HepG2 (cell line): Measurements from ENCODE around the gene FERMT2. TPM values are rescaled to one million over a fixed set of nuclear protein-coding genes. Genes with fewer than 3 reads are reported as not detected.

Experiments used
- ATF7 ChIP-seq, 2 experiments: fragments of 450-650 bp in 1 of 2; sonication (generic) in 1 of 2; formaldehyde crosslinking in 1 of 2; IDR thresholded peaks; 2 replicates each; pipeline versions ENCODE4 v1.4.0 to v1.6.1; 2016 to 2020; ENCODE audit warnings: antibody characterized with exemption in 1 of 2, mild to moderate bottlenecking in 1 of 2, missing genetic modification reagents in 1 of 2
- CREM ChIP-seq, 2 experiments: sonication (generic) in 1 of 2; formaldehyde crosslinking in 1 of 2; IDR thresholded peaks; 2 replicates each; pipeline versions ENCODE4 v1.4.0 to v1.6.1; 2016 to 2020; ENCODE audit warnings: antibody characterized with exemption in 1 of 2, mild to moderate bottlenecking in 1 of 2, missing genetic modification reagents in 1 of 2
- NFKB2 ChIP-seq: sonication (generic); formaldehyde crosslinking; IDR thresholded peaks from 2 replicates; pipeline ENCODE4 v1.4.0; 2020; ENCODE audit warnings: missing genetic modification reagents, borderline replicate concordance
- PBX2 ChIP-seq: IDR thresholded peaks from 2 replicates; pipeline ENCODE4 v1.6.1; 2016; ENCODE audit warnings: control low read depth
- PTBP1 ChIP-seq: fragments of 200-400 bp; formaldehyde crosslinking; IDR thresholded peaks from 2 replicates; pipeline ENCODE4 v1.6.1; 2018; ENCODE audit warnings: low read length, low read depth; ENCODE audit not compliant: poor library complexity, severe bottlenecking
- ZFP36L2 ChIP-seq: sonication (generic); formaldehyde crosslinking; IDR thresholded peaks from 2 replicates; pipeline ENCODE4 v1.4.0; 2020; ENCODE audit warnings: missing genetic modification reagents
- ZNF367 ChIP-seq: sonication (generic); formaldehyde crosslinking; IDR thresholded peaks from 2 replicates; pipeline ENCODE4 v1.4.0; 2020; ENCODE audit warnings: missing genetic modification reagents, borderline replicate concordance
- ZNF563 ChIP-seq: sonication (generic); formaldehyde crosslinking; IDR thresholded peaks from 2 replicates; pipeline ENCODE4 v1.8.0; 2022; ENCODE audit warnings: mild to moderate bottlenecking, moderate library complexity, missing genetic modification reagents
- ZNF629 ChIP-seq: sonication (generic); formaldehyde crosslinking; conservative IDR thresholded peaks from 2 replicates; pipeline ENCODE4 v1.5.0; 2020; ENCODE audit warnings: missing genetic modification reagents
- ZNF879 ChIP-seq: sonication (generic); formaldehyde crosslinking; IDR thresholded peaks from 2 replicates; pipeline ENCODE4 v1.8.1; 2023; ENCODE audit warnings: missing genetic modification reagents
- polyA plus RNA-seq, 8 experiments: library from polyadenylated mRNA; depleted of rRNA in 3 of 8; stranded (reverse) in 7 of 8; unstranded in 1 of 8; fragments of >200 nt; fragmentation: Illumina TruSeq in 4 of 8; extraction: Trizol in 4 of 8; gene quantifications; 2 replicates each; pipeline versions ENCODE4 v1.2.1 to v1.2.3, GENCODE V29; 2011 to 2016; ENCODE audit warnings: low read depth in 4 of 8, missing spikeins in 1 of 8, mixed read lengths in 1 of 8; ENCODE audit not compliant: insufficient read depth in 1 of 8
- total RNA-seq, 5 experiments: library from RNA; depleted of rRNA; stranded (reverse); fragments of >200 nt; fragmentation: Illumina TruSeq; extraction: Trizol; gene quantifications; 2 replicates each; pipeline ENCODE4 v1.2.3, GENCODE V29; 2016; ENCODE audit warnings: low read depth in 1 of 5
- TF ChIP-seq, protein P1 (sequence below): sonication (generic); formaldehyde crosslinking; IDR thresholded peaks from 2 replicates; pipeline ENCODE4 v1.9.0; 2021; ENCODE audit warnings: missing genetic modification reagents, borderline replicate concordance
- TF ChIP-seq, protein P2 (sequence below): sonication (generic); formaldehyde crosslinking; IDR thresholded peaks from 2 replicates; pipeline ENCODE4 v1.5.0; 2020; ENCODE audit warnings: mild to moderate bottlenecking, missing genetic modification reagents, moderate library complexity
- TF ChIP-seq, protein P3 (sequence below): sonication (generic); formaldehyde crosslinking; IDR thresholded peaks from 2 replicates; pipeline ENCODE4 v1.5.0; 2020; ENCODE audit warnings: missing genetic modification reagents
- TF ChIP-seq, protein P4 (sequence below): sonication (generic); formaldehyde crosslinking; IDR thresholded peaks from 2 replicates; pipeline ENCODE4 v1.5.0; 2020; ENCODE audit warnings: mild to moderate bottlenecking, missing genetic modification reagents, borderline replicate concordance

FERMT2 gene
- total and polyA plus RNA-seq, 2 of the 13 experiments (the other 11 are each of a cell fraction or from before 2014, with no cell fraction given) = 36.2 to 60.4 TPM

DNA sequence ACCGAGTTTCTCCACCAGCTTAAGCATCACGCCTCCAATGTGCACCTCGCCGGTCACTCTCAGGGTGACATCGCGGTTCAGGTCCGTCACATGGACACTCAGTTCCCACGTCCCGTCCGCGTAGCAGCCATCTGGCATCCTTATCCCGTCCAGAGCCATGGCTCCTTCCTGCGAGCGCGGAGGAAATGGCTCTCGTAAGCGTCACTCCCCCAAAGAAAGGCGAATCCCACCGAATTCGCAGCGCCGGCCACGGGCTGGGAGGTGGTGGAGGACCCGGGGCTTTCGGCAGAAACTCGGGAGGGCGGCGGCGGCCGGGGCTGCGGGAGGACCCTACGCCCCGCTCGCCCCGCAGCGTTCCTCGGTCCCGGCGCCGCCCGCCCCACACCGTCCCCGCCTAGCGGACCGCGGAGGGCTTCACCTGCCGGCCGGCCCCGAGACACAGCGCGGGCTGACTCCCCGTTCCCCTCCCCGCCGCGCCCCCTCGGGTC lies 396 bp downstream of the FERMT2 start (continued):
- TF ChIP-seq, protein P1, sequence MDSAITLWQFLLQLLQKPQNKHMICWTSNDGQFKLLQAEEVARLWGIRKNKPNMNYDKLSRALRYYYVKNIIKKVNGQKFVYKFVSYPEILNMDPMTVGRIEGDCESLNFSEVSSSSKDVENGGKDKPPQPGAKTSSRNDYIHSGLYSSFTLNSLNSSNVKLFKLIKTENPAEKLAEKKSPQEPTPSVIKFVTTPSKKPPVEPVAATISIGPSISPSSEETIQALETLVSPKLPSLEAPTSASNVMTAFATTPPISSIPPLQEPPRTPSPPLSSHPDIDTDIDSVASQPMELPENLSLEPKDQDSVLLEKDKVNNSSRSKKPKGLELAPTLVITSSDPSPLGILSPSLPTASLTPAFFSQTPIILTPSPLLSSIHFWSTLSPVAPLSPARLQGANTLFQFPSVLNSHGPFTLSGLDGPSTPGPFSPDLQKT (CRISPR knock-in tag) = no peak
- TF ChIP-seq ATF7 (IDR thresholded peaks at IDR 0.05) = no peak
- TF ChIP-seq ATF7 (CRISPR knock-in tag; IDR thresholded peaks at IDR 0.05) = peak; percentile 25; the same call in 1 of the 2 replicates
- no peak for TF ChIP-seq PBX2
- TF ChIP-seq NFKB2 (CRISPR knock-in tag) = no peak
- no peak for TF ChIP-seq ZNF629 (CRISPR knock-in tag)
- no peak for TF ChIP-seq ZNF879 (CRISPR knock-in tag)
- no peak for TF ChIP-seq ZFP36L2
- TF ChIP-seq, protein P2, sequence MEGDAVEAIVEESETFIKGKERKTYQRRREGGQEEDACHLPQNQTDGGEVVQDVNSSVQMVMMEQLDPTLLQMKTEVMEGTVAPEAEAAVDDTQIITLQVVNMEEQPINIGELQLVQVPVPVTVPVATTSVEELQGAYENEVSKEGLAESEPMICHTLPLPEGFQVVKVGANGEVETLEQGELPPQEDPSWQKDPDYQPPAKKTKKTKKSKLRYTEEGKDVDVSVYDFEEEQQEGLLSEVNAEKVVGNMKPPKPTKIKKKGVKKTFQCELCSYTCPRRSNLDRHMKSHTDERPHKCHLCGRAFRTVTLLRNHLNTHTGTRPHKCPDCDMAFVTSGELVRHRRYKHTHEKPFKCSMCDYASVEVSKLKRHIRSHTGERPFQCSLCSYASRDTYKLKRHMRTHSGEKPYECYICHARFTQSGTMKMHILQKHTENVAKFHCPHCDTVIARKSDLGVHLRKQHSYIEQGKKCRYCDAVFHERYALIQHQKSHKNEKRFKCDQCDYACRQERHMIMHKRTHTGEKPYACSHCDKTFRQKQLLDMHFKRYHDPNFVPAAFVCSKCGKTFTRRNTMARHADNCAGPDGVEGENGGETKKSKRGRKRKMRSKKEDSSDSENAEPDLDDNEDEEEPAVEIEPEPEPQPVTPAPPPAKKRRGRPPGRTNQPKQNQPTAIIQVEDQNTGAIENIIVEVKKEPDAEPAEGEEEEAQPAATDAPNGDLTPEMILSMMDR (CRISPR knock-in tag) = no peak
- no peak for TF ChIP-seq ZNF367 (CRISPR knock-in tag)
- TF ChIP-seq, protein P3, sequence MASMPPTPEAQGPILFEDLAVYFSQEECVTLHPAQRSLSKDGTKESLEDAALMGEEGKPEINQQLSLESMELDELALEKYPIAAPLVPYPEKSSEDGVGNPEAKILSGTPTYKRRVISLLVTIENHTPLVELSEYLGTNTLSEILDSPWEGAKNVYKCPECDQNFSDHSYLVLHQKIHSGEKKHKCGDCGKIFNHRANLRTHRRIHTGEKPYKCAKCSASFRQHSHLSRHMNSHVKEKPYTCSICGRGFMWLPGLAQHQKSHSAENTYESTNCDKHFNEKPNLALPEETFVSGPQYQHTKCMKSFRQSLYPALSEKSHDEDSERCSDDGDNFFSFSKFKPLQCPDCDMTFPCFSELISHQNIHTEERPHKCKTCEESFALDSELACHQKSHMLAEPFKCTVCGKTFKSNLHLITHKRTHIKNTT (CRISPR knock-in tag) = no peak
- TF ChIP-seq PTBP1 = no peak
- peak; percentile 85 for TF ChIP-seq ZNF563 (CRISPR knock-in tag)
- no peak for TF ChIP-seq CREM (IDR thresholded peaks at IDR 0.05)
- no peak for TF ChIP-seq CREM (CRISPR knock-in tag; IDR thresholded peaks at IDR 0.05)
- TF ChIP-seq, protein P4, sequence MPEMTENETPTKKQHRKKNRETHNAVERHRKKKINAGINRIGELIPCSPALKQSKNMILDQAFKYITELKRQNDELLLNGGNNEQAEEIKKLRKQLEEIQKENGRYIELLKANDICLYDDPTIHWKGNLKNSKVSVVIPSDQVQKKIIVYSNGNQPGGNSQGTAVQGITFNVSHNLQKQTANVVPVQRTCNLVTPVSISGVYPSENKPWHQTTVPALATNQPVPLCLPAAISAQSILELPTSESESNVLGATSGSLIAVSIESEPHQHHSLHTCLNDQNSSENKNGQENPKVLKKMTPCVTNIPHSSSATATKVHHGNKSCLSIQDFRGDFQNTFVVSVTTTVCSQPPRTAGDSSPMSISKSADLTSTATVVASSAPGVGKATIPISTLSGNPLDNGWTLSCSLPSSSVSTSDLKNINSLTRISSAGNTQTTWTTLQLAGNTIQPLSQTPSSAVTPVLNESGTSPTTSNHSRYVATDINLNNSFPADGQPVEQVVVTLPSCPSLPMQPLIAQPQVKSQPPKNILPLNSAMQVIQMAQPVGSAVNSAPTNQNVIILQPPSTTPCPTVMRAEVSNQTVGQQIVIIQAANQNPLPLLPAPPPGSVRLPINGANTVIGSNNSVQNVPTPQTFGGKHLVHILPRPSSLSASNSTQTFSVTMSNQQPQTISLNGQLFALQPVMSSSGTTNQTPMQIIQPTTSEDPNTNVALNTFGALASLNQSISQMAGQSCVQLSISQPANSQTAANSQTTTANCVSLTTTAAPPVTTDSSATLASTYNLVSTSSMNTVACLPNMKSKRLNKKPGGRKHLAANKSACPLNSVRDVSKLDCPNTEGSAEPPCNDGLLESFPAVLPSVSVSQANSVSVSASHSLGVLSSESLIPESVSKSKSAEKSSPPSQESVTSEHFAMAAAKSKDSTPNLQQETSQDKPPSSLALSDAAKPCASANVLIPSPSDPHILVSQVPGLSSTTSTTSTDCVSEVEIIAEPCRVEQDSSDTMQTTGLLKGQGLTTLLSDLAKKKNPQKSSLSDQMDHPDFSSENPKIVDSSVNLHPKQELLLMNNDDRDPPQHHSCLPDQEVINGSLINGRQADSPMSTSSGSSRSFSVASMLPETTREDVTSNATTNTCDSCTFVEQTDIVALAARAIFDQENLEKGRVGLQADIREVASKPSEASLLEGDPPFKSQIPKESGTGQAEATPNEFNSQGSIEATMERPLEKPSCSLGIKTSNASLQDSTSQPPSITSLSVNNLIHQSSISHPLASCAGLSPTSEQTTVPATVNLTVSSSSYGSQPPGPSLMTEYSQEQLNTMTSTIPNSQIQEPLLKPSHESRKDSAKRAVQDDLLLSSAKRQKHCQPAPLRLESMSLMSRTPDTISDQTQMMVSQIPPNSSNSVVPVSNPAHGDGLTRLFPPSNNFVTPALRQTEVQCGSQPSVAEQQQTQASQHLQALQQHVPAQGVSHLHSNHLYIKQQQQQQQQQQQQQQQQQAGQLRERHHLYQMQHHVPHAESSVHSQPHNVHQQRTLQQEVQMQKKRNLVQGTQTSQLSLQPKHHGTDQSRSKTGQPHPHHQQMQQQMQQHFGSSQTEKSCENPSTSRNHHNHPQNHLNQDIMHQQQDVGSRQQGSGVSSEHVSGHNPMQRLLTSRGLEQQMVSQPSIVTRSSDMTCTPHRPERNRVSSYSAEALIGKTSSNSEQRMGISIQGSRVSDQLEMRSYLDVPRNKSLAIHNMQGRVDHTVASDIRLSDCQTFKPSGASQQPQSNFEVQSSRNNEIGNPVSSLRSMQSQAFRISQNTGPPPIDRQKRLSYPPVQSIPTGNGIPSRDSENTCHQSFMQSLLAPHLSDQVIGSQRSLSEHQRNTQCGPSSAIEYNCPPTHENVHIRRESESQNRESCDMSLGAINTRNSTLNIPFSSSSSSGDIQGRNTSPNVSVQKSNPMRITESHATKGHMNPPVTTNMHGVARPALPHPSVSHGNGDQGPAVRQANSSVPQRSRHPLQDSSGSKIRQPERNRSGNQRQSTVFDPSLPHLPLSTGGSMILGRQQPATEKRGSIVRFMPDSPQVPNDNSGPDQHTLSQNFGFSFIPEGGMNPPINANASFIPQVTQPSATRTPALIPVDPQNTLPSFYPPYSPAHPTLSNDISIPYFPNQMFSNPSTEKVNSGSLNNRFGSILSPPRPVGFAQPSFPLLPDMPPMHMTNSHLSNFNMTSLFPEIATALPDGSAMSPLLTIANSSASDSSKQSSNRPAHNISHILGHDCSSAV (CRISPR knock-in tag) = no peak
